ENCODE measurements around the gene LRRC4B. TPM values are rescaled to one million over a fixed set of nuclear protein-coding genes. Genes with fewer than 3 reads are reported as not detected.

Gene LRRC4B
- total RNA-seq, 6 experiments from 2014 or later = 0.22 to 1.2 (median 0.52) TPM

- no peaks in the 10 kb centered on the region for H3K27me3 ChIP-seq
- ATAC-seq (peak; percentile 78 to 90 (median 83)), DNase-seq (peak; percentile 65 to 80 (median 79))
- H3K36me3 ChIP-seq = no peaks in the 10 kb centered on the region
- H3K4me3 ChIP-seq = no peak overlapping the region
- H3K9me3 ChIP-seq = no peaks in the 10 kb centered on the region
- WGBS (ENCODE audit: insufficient coverage, low coverage, low lambda C conversion rate, missing lambda C conversion rate) = 18% methylated on average over 12 of the region's 15 CpGs
- no peak overlapping the region for H3K27ac ChIP-seq
- H3K4me1 ChIP-seq = no peaks in the 10 kb centered on the region
- intact Hi-C loops (cut with DNase I) = loop anchor here (10.0 kb wide), 1 partner anchor 247 kb away; no protein-coding TSS in a partner anchor
- TF ChIP-seq CTCF (IDR thresholded peaks at IDR 0.05) (peak; percentile 46 to 83 (median 75)), POLR2A (IDR thresholded peaks at IDR 0.05) (no peak)
These were observed 30.4 kb downstream of the LRRC4B start for GRCh38 chr19:50537769-50538230.

- H3K27me3 ChIP-seq = no peaks in the 10 kb centered on the region
- H3K27ac ChIP-seq = no peak overlapping the region
- intact Hi-C loops (cut with DNase I) = loop anchor here (10.0 kb wide), 1 partner anchor 248 kb away; no protein-coding TSS in a partner anchor
- ATAC-seq (no peak), DNase-seq (no peak)
- WGBS (ENCODE audit: insufficient coverage, low coverage, low lambda C conversion rate, missing lambda C conversion rate) = 70% methylated on average over 7 of the region's 18 CpGs
- no peaks in the 10 kb centered on the region for H3K36me3 ChIP-seq
- TF ChIP-seq CTCF (IDR thresholded peaks at IDR 0.05) (no peak), POLR2A (IDR thresholded peaks at IDR 0.05) (no peak)
- H3K9me3 ChIP-seq = no peaks in the 10 kb centered on the region
- no peaks in the 10 kb centered on the region for H3K4me1 ChIP-seq
- H3K4me3 ChIP-seq = no peak overlapping the region
These were observed 30.9 kb downstream of the LRRC4B start for GRCh38 chr19:50537306-50537685.

DNA sequence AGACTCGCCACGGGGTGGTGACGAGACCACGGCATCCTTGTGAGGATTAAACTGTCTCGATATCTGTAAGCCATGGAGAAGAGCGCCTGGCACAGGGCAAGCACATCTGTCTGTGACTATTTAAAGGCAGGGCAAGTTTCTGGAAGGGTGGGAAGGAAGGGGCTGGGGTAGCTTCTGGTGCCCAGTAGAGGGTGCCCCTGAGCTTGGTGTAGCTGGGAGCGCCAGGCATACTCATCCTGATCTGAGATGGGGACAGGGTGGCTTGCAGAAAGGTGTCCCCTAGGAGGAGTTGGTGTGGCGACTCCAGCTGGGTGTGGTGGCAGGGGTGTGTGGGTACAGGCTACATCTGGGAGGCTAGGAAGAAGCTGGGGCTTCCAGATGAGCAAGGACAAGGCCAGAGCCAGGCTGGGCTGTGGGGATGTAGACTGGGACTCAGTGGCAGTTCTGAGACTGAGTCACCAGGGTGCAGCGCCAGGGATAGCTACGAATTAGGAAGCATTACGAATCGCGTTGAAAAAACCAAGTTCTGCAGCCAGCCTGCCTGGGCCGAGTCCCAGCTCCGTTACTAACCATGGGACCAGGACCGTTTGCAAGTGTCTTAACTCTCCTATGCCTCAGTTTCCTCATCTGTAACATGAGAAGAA is 31.5 kb downstream of the LRRC4B start:
- ATAC-seq (no peak), DNase-seq (no peak)
- WGBS (ENCODE audit: insufficient coverage, low coverage, low lambda C conversion rate, missing lambda C conversion rate) = 87% methylated on average over 5 of the region's 16 CpGs
- intact Hi-C loops (cut with DNase I) = loop anchor here (10.0 kb wide), 1 partner anchor 248 kb away; no protein-coding TSS in a partner anchor
- no peak overlapping the region for H3K4me3 ChIP-seq
- no peak overlapping the region for H3K27ac ChIP-seq
- H3K27me3 ChIP-seq = no peaks in the 10 kb centered on the region
- TF ChIP-seq CTCF (IDR thresholded peaks at IDR 0.05) (no peak), POLR2A (IDR thresholded peaks at IDR 0.05) (no peak)
- H3K4me1 ChIP-seq = no peaks in the 10 kb centered on the region
- H3K9me3 ChIP-seq = no peaks in the 10 kb centered on the region
- H3K36me3 ChIP-seq = no peaks in the 10 kb centered on the region

DNA sequence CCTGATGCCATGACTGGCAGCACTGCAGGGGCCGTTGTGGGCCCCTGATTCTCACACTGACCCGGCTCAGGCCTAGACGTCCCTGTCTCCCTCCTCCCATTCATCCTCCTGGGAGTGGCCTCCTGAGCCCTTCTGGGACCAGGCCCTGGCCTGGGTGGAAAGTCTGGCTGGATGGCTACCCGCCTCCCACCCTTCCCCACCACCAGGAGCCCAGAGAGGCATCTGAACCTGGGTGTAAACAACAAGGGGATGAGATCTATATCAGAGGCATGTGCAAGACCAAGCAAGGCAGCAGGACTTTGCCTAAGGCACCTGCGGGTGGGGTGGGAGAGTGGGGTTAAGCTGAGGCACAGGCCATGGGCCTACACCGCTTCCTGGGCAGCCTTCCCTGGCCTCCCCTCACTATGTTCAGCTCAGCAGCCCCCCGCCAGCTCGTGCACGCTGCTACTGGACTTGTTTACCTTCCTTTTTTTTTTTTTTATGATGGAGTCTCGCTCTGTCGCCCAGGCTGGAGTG is 32.5 kb downstream of the LRRC4B start:
- Histone ChIP-seq H3K9me3 (no peaks in the 10 kb centered on the region), H3K27ac (no peak overlapping the region), H3K36me3 (no peaks in the 10 kb centered on the region), H3K4me3 (no peak overlapping the region), H3K27me3 (no peaks in the 10 kb centered on the region), H3K4me1 (no peaks in the 10 kb centered on the region)
- intact Hi-C loops (cut with DNase I) = loop anchor here (10.0 kb wide), 1 partner anchor 249 kb away; no protein-coding TSS in a partner anchor
- ATAC-seq (no peak), DNase-seq (no peak)
- TF ChIP-seq CTCF (IDR thresholded peaks at IDR 0.05) = no peak
- TF ChIP-seq POLR2A (IDR thresholded peaks at IDR 0.05) = no peak
- WGBS (ENCODE audit: insufficient coverage, low coverage, low lambda C conversion rate, missing lambda C conversion rate) = 59% methylated on average over 6 of the region's 11 CpGs
